GM19193 (cell line): ENCODE data around the gene STIM1.
A peak's percentile ranks its signal among the peaks of the same experiment; 100 is the strongest.

Source experiments
- POLR2A ChIP-seq: IDR thresholded peaks from 4 replicates; pipeline ENCODE4 v1.6.1; 2011; ENCODE audit not compliant: insufficient read depth, insufficient read length; ENCODE audit errors: extremely low read depth

STIM1 gene

DNA sequence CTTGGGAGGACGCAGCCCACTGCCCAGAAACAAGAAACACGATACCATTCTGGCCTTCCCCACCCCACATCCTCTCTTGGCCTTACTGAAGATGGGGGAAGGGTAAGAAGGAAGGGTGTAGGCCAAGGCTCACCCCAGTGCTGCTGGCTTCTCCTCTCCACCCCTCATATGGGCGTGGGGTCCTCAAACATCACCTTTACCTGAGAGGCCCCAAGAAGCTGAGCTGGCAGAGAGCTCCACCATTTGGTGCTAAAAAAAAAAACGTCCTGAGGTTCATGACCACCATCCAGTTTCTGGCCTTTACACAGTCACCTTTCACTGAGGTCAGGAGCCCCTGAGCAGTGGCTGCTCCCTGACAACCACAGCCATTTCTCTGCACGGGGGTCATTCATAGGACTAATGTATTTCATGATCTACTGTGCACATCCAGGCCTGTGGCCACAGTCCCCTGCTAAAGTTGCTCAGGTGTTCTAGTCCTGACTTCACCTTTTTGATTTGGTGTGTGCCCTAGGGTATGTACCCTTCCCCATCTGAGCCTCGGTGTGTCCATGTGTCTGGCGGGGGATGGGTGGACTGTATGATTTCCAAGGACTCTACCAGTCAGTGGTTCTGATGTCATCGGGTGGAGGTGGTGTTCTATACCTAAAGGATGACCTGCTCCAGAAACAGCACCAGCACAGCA, 29.9 kb upstream of the STIM1 start:
- no peak for TF ChIP-seq POLR2A

DNA sequence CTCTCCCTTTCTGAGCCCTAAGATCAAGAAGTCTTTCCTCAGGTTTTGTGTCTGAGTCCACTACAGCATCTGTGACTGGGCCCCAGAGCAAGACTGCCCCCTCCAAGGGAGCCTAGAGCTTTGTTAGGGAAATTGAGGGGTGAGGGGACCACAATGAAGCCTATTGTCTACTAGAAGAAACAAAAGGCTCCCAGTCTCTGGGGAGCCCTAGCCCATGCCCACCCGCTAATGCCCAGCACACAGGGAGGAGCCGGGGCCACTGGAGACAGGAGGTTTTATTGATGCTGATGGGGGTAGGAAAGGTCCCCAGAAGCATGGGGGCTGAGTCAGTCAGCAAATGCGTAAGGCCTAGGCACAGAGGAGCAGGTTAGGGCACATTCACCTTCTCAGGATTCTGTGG, 28.7 kb upstream of the STIM1 start:
- no peak for TF ChIP-seq POLR2A

DNA sequence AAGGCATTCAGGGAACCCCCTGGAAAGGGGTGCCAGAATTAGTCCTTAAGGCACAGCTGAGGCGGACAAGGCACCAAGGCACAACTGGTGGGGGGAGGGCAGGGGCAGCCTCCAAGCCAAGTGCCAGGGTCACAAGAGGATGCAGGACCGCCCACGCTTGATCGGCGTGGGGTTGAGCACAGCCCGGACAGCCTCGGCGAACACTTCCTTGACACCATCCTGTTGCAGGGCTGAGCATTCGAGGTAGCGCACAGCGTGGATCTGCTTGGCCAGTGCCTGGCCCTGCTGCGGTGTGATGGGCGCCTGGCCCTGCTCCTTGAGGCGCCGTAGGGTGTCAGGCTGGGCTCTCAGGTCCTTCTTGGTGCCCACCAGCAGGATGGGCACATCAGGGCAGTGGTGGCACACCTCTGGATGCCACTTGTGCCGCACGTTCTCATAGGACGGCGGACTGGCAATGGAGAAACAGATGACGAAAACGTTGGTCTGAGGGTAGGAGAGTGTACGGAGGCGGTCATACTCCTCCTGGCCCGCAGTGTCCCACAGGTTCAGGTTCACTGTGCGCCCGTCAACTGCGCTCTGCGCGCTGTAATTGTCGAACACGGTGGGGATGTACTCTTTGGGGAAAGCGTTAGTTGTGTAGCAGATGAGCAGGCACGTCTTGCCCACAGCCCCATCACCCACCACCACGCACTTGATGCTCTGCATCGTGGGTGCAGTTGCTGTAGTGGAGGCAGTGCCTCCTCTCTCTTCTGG, 27.9 kb upstream of the STIM1 start:
- no peak for TF ChIP-seq POLR2A

DNA sequence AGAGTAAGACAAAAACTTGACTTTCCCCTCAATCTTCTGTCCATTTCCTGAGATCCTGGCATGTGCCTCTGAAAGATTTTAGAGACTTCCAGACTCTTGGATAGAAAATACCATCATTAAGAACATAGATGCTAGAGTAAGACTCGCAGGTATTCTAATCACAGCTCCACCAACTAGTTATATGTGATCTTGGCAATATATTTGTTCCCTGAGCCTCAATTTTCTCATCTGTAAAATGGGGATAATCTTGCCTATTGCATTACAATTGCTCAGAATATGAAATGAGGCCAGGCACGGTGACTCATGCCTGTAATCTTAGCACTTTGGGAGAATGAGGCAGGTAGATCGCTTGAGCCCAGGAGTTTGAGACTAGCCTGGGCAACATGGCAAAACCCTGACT, 25.4 kb upstream of the STIM1 start:
- TF ChIP-seq POLR2A, result no peak

DNA sequence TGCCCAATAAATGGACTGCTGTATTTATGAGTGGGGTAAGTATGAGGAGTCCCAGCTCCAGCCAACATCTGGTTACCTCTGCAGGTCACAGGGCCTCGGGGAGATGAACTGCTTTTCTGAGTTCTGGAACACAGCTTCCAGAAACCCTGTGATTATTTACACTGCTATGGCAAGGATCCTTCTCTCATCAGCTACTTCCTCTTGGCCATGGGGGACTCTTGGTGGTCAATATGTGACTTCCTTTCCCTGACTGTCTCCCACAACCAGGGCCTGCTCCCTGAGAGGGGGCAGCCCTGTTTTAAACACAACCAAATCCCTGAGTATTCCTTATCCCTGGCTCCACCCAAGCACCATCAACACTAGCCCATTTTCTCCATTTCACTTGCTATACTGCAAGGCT, 24.7 kb upstream of the STIM1 start:
- TF ChIP-seq POLR2A, result no peak

DNA sequence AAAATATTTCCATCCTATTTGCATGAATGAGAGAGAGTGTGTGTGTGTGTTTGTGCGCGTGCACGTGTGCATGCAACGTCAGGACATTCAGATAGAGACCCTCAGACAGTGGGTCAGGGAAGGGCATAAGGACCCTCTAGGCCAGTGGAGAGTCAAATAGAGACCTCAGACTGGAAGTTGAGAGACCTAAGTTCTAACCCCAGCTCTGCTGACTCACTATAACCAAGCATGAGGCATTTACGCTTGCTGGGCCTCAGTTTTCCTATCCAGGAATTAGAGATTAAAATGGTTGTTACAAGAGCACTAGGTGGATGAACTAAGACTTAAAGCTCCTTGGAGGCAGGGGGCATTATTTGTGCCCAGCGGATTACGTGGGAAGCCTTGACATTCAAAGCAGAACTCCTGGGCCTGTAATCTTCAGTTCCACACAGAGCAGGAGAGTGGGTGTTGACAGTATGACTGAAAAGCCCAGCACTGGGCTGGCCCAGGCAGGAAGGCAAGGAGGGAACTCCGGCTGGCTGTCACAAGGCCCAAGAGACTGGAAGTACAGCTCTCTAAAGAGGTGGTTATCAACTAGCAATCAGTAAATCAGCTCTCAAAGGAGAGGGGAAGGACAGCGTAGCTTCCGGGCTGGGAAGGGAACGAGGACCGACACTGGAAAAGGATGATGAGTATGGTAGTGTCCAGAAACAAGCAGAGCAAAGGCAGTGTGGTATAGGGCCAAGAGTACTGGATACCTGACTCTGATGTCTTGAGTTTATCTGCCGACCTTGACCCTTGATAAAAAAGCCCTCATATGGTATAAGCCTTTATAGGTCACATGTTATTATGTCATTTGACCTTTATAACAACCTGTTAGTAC, 23.9 kb upstream of the STIM1 start:
- TF ChIP-seq POLR2A, result no peak

DNA sequence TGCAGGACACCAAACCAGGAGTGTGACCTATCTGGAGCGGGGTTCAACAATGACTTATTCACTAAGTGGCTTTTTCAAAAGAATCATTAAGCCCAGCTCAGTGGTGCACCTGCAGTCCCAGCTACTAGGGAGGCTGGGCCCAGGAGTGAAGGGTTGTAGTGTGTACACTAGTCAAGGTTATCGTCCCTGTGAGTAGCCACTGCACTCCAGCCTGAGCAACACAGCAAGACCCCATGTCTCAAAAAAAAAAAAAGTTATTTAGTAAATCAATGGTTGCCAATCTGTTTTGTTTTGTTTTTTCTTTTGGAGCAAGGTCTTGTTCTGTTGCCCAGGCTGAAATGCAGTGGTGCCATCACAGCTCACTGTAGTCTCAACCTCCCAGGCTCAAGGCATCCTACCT, 22.6 kb upstream of the STIM1 start:
- no peak for TF ChIP-seq POLR2A

DNA sequence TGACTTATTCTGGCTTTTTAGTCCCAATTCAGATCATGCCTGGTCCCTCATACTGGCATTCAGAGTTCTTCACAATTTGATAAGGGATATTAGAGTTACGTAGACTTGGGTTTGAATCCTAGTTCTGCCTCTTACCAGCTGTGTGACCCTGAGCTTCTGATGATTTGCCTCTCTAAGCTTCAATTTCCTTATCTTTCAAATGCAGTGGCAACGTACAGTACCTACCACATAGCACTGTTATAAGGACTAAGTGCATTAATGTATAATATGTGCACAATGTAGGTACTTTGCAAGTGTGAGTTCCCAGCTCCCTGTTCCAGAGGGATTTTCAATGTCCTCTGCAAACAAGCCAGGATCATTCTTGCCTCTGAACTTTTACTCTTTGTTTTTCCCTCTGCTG, 22.0 kb upstream of the STIM1 start:
- no peak for TF ChIP-seq POLR2A

DNA sequence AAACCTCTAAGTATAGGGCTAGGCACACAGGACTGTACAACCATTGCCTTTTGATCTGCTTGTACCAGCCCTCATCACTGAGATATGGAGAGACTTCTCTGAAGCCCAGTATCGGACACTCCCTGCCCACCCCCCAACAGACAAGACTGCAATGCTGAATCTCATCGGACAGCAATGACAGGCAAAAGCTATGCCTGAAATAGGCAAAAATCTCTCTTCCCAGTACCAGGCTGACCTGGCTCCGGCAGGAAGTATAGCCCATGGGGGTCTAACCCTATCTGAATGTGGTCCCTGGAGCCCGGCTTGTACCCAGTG, 21.2 kb upstream of the STIM1 start:
- no peak for TF ChIP-seq POLR2A

DNA sequence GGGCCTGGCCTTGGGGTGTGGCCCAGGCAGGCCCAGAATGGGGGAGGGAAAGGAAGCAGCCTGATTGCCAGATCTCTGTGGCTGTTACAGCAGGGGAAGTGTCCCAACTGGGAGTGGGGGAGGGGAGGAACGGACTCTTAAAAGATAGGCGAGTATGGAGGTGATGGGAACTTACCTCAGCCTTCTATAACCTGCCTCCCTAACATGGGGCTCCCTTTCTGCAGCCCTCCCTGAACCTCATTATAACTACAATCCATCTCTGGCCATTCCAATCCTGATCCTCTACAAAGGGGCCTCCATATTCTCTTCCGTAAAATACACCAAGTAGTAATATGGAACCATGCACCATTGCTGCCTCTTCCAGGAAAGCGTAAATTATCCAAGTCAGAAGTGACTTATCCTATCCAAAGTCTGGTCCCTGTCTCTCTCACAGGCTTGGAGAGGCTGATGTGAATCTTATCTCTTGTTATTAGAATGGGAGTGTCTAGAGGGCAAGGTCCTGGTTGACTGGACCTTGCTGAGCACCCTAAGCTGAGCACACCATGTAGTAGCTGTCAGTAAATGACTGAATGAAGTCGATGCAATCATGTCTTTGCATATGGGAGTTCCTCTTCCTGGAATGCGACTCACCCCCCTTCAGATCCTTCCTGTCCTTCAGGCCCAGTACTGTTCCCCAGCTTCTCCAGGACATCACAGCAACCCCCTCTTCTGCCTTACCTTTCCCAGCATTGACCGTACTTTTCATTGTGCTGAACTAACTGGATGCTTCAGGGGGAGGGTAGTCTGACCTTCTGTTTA, 20.6 kb upstream of the STIM1 start:
- no peak for TF ChIP-seq POLR2A

DNA sequence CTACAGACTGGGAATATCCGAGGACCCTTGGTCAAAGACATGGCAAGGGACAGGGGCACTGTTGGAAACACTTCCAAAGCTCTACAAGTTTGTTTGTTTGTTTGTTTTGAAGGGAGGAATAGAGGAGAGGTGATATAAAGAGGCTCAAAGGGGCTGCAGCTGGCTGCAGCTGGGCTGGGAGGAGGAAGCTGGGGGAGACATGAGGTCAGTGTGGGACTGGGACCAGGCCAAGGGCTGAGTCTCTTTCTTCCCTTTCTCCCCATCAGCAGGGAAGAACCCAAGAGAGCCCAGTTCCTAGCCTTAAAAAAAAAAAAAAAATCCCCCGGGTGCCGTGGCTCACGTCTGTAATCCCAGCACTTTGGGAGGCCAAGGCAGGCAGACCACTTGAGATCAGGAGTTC, 19.7 kb upstream of the STIM1 start:
- no peak for TF ChIP-seq POLR2A

DNA sequence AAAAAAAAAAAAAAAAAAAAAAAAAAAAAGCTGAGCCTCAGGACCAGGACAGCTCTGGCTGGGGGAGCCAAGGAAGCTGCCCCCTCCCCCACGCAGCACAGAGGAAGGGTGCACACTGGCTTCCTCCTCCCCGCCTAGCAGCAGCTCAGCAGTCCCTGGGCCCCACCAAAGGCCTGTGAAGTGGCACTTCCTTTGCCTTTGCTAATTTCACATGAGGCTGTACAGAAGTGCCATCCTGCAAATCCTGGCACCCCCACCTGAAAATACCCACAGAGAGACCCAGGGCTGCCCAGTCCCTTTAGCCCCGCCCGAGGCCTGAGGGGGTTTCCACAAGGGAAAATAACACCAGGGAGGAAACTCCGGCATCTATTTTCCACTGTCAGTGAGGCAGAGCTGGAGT, 18.6 kb upstream of the STIM1 start:
- TF ChIP-seq POLR2A, result peak; percentile 11

DNA sequence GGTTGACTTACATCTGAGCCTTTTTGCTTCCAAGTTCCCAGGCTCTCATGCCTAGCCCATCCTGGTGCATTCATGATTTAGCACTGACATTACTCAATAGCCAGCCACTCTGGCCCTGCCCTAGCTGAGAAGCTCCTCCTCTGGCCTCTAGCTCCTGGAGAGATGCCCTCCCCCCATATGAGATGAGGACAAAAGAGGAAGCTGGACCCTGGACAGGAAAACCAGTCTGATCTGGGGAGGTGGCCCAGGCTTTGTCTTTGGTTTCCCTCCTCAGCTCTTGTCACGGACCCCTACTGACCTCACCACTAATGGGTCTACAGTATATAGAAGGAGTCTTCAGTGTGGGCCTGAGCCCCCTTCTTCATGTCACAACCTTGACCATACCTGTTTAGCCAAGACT, 17.7 kb upstream of the STIM1 start:
- TF ChIP-seq POLR2A, result peak; percentile 33

DNA sequence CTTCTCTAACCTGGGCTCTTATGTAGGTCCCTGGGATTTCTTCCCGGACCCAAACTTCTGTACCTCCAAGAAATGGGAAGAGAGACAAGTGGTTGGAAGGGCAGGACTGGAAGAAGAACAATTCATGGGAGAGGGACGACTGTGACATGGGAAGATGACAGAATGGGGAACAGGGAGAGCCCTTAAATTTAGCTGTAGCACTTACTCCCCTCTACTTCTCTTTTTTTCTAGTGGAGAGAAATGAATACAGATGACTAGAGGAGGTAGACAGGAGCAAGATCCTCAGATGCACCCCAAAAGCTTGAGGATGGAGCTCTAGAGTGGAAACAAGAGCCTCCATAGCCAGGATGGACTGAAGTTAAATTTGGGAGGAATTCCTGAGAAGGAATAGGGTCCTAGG, 17.0 kb upstream of the STIM1 start:
- no peak for TF ChIP-seq POLR2A
